G401.6 (cell line): ENCODE data around the gene SPARC.

Experiments
- FAIRE-seq: peaks from 2 replicates; lab custom pipeline; 2012; peaks lifted over from hg19 to GRCh38; lab: Jason Lieb, UNC

The SPARC gene

DNA sequence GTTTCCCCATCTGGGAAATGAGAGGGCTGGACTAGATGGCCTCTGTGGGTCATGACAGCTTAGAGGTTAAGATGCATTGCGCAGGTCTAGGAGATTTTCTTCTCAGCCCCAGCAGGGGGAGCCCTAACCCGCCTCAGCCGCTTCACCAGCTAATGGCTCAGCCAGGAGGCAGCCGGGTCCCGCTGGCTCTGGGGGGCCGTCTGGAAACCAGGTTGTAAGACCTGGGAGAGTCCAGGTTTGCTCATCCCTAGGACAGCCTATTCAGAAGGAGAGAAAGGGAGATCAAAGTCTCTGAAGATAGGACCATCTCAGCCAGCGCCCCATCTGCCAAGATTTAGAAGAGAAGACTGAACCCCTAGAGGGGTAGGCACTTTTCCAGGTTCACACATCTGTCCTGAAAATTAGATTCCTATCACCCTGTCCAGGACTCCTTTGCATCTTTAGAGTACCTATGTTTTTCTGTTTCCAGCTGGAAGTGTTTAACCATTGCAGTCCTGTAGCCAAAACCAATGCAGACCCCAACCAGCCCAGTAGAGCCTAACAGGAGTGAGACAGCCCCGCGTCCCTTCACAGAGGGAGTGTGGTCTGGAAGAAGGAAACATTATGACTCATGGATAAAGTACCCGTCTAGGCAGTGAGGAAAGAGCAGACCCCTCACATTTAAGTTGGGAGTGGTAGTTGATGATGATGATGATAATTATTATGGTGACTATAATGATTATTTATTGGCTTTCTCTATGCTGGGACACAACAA lies 27.5 kb downstream of the SPARC start:
- FAIRE-seq, result peak; percentile 59

DNA sequence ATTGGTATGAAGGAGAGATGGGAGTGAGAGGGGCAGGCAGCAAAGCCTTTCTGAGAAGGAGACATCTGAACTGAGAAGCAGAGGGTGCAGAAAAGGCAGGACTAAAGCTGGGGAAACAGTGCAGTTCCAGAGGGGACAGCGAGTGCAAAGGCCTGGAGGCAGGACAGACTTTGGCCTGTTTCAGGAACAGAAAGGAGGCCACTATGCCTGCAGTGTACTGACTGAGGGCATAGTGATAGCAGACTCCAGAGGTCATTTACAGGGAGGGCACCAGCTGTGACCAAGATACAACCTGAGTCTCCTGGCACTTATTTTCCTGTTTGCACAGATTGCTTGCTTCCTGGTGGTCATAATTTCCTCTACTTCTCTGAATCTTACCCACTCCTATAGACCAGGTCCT lies 29.6 kb downstream of the SPARC start:
- FAIRE-seq, result no peak

DNA sequence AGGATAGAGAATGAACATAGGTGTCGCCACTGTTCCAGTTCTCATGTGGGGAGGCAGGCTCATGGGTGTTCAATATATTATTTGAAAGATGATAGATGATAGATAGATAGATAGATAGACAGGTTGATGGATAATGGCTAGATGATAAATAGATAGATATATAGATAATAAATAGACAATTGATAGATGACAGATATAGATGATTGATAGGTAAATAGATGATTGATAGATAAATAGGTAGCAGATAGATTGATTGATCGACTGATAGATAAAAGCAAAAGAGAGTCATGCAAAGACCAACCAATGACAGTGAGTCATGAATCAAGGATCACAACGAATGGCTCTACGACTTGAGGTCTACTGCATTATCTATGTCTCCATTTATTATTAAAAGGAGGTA lies 30.4 kb downstream of the SPARC start:
- FAIRE-seq, result no peak

DNA sequence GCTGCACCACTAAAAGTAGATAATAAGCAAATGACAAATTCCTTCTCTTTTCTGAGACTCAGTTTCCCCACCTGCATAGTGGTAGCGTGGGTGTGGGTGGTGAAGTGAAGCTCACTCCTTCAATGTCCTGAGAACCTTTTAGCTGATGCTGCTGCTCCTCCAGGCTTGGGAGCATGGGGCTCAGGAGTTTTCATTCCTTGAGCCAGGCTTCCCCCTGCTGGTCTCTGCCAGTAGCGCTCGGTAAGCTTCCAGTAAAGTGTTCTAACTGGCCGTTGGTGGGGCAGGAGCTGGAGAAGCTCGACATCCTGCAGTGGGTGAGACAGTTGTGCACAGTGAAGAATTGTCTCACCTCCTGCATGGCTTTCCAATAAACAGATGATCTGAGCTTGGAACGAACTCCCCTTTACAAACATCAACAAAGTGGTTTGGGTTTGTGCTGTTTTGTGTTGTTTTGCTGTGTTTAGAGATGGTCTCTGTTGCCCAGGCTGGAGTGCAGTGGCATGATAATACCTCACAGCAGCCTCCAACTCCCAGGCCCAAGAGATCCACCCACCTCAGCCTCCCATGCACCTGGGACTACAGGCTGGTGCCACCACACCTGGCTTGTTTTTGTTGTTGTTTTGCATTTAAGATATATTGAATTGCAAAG lies 34.6 kb downstream of the SPARC start:
- FAIRE-seq, result peak; percentile 78

DNA sequence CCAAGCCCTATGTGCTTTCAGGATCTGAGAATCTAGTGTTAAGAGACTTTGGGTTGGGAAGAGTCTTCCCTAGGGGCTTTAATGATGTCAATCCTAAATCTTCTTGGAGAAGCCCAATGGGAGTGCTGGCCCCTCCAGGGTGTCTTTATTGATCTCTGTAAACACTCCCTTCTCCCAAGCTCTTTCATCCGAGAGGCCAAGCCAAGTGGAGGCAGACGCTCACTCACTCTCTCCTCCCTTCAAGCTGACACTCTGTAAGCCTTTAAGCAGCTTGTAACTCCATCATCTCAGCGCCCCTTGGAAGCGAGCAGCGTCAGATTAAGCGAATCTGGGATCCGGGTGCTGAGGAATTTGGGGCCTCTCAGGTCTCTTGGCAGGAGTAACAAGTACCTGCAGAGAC lies 37.7 kb downstream of the SPARC start:
- FAIRE-seq, result no peak

DNA sequence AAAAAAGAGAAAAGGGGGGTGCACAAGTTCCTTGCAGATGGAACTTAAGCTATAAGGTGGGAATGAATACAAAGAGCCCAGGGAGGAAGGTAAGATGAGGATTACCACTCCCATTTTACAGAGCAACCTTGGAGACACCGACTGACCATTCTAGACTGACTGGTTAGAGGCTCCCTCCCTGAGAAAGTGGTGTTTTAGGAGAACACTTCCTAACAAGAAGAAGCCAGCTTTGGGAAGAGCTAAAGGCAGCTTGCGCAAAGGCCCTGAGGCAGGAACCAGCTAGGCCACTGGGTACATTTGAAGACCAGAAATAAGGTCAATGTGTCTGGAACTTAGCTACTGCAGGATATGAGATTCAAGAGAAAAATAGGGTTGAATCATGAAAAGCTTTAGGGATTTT lies 38.6 kb downstream of the SPARC start:
- no peak for FAIRE-seq

DNA sequence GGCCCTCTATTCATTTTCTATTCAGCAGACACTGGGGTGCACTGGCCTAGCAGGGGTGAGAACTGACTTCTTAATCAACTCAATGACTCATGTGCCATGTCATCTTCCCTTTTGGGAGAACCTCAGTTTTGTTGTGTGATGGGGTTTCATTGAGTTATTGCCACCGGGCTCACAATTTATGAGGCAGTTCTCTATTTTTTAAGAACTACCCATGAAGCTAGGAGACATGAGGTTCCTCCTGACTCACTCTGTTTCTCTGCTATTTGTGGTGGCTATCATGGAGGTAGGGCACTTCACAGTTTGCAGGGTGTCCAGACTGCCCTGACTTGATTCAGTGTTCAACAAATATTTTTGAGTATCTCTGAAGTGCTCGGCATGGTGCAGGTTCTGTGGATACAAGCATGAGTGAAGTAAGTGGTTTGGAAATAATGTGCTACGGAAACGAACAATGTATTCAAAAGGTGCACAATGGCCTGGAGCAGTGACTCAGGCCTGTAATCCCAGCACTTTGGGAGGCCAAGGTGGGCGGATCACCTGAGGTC lies 39.3 kb downstream of the SPARC start:
- FAIRE-seq, result no peak

DNA sequence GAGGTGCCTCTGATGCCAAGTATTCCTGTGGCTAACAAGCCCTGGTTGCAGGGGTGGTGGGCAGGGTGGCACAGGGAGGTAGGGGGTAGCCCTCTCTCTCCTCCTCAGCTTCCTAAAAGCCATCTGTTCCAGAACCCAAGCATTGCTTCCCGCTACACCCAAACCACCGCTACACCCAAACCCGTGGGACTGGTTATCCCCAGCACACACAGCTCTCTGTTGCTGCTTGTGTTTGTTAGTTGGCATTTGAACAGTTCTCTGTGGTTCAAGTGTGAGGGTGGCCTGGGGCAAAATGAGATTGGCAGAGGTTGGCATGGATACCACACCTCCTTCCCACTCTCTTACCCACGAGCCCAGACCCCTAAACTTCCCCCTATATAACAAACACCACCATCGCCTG lies 40.4 kb downstream of the SPARC start:
- FAIRE-seq, result no peak

DNA sequence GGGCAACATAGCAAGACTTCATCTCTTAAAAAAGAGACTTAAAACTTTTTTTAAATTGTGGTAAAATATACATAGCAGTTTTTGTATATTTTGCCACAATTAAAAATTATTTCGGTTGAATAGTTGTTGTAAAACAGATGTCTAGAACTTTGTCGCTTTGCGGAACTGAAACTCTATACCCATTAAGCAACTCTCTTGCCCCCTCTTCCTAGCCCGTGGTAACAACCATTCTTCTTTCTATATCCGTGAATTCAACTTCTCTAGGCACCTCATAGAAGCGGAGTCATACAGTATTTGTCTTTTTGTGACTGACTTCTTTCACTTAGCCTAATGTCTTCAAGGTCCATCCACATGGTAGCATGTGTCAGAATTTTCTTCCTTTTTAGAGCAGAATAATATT lies 43.3 kb downstream of the SPARC start:
- no peak for FAIRE-seq

DNA sequence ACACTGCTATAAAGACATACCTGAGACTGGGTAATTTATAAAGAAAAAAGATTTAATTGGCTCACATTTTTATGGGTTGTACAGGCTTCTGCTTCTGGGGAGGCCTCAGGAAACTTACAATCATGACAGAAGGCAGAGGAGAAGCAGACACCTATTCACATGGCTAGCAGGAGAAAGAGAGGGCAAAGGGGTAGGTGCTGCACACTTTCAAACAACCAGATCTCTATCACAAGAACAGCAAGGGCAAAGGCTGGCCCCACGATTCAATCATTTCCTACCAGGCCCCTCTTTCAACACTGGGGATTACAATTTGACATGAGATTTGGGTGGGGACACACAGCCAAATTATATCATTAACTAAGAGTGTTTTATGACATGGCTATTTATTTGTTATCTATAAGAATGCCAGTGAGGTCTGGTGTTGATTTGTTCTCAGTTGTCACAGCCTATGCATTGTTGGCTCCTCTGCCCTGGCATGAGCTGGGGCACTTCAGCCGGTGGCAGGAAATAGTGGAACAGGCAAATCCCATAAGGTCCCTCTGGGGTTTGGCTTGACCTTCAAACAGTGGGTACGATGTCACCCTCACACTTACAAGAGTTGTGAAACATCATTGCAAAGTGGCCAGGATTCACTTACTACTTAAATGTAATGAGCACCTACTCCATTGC lies 44.1 kb downstream of the SPARC start:
- no peak for FAIRE-seq

DNA sequence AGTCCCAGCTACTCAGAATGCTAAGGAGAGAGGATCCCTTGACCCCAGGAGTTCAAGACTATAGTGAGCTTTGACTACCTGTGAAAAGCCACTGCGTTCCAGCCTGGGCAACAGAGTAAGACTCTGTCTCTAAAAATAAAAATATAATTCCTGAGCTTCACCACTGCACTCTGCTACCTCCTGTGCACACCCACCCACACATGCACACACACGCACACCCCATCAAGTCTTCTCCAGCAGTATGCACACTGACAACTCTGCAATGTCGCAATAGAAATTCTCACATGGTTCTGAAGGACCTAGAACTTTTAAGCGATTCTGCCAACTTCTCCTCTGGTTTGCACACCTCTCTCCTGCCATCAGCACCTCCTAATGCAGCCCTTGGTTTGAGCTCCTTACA lies 48.1 kb downstream of the SPARC start:
- FAIRE-seq, result no peak

DNA sequence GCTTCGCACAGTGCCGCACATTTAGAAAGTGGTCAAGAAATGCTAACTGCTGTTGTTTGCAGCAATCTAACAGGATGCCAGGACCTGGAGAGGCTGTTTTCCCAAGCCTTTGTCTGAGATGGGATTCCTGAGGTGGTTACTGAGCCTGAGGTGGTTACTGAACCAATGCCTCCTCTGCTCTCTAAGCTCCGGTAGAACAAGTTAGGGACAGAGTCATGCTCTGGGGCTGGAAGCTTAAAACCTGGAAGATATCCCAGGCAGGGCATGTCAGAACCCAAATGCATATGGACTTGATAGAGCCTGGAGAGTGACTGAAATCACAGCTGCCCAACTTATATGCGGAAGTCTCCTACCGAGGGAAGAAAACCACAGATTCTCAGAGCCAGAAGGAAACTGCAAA lies 49.0 kb downstream of the SPARC start:
- FAIRE-seq, result no peak

DNA sequence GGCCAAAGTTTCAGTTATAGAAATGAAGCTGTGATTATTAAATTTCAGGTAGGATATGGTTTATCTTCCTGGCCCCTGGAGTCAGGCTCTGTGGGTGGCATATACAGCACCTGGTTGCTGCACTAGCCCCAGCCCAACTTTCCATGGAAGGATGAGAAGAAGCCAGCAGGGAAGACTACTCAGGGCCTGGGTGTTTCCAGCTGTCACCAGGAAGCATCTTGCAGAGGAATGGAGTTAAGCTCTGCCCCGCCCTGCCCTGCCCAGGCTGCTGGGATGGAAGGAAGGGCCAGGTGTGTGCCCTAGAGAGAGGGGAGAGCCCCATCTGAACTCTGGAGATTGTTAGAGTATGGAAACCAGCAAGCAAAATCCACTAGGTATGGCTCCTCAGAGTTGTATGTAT lies 52.8 kb downstream of the SPARC start:
- FAIRE-seq, result no peak

DNA sequence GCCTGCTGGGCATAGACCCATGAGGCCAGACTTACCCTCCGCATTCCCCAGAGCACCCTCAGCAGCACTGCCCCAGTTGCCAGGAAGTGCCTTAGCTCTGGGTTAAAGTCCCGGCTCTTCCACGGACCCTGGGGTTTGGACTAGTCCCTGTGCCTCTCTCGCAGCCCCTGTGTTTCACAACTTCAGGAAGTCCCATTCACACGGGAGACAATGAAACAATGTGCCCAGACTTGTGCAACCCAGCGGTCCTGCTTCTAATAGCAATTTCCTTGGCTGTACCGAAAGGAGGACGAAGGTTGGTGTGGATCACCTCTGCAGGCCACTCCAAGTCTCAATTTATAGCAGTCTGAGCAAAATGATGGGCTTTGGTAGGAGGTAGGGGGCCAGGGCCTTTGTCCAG lies 53.8 kb downstream of the SPARC start:
- no peak for FAIRE-seq

DNA sequence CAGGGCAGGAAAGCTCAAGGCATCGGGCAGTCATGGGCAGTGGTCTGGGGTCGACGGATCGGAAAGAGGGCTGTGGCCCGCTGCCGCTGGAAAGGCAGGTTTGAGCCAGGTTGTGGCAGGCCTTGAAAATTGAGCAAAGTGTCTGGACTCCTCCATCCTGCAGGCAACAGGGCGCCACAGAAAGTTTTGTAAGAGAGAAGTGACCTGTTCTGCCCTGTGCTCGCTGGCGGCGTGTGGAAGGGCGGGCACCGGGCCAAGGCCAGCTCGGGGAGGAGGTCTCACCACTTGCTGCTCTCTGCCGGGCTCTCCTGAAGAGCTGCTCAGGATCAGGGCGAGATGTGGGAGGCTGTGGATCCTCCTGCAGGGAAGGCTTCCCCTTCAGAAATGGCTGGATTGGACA lies 54.2 kb downstream of the SPARC start:
- FAIRE-seq, result no peak

DNA sequence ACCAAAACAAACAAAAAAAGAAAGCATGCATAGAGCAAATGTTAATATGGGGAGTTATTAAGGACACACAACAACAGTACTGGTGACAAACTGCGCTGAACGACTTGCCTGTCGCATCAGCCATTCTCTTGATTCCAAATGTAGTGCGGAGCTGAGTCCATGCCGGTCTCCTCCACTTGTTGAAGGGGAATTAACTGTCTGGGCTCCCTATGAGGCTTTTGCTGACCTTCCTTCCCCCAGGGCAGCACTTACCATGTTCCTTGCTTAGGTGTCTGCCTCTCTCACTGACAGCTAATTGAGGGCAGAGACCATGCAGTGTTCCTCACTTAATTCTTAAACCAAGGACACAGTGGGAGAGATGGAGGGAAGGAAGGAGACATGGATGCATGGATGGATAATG lies 54.8 kb downstream of the SPARC start:
- no peak for FAIRE-seq

DNA sequence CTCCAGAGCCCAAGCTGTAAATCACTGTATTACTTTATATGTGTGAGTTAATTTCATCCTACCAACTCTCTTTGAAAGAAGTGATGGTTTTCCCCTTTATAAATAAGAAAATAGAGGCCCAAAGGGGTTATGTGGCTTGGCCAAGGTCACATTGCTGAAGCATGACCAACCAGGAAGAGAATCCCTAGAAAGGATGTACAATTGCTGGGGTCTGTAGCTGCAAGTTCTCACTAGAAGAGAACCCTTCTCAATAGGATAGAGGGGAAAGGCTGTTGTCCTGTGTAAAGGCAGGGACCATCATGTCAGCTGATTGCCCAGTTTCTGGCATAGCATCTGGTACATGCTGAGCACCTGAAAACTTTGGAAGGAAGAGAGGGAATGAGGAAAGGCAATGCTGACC lies 56.6 kb downstream of the SPARC start:
- FAIRE-seq, result no peak

DNA sequence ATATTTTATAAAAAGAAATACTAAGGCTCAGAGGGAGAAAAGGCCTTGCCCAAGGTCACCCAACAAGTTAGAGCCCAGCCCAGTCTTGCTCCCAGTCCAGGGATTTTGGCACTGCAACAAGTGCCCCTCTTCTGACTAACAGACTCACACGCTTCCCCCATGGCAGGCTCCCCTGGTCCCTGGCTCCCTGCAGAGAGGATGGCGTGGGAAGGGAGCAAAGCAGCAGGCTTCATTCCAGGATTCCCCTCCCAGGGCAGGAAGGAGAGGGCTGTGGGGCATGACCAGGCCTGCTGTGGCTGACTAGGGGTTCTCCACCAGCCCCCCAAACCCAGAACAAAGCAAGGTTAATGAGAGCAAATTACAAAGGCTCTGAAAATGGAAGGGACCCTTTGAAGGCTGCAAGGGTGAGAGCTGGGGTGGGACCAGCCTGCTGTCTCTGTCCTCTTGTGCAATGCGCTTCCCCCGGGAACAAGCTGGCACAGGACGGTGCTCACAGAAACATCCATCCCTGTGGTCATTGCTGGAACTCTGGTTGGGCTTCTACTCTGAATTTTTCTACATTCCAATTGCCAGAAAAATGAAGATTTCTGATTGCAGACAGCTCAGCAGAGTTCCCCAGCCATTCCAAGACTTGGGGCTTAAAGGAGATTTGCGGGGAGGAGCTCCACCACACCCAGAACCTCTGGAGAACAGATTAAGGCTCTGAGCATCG lies 58.4 kb downstream of the SPARC start:
- FAIRE-seq, result no peak

DNA sequence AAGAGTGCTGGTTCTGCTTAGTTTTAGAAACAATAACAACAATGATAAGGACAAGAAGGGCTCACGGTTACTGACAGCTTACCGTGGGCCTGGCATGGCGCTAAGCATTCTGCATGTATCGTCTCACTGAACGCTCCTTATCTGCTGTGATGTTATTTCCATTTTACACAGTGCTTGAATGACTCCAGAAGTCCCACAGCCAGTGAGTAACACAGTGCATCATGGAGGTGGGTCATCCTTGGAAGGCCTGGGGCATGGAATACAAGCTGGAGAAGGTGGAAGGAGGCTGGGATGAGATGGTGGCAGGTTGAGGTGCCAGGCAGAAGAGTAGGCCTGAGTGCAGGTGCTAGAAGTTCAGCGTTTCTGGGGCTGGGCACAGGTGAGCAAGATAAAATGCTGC lies 59.1 kb downstream of the SPARC start:
- no peak for FAIRE-seq

DNA sequence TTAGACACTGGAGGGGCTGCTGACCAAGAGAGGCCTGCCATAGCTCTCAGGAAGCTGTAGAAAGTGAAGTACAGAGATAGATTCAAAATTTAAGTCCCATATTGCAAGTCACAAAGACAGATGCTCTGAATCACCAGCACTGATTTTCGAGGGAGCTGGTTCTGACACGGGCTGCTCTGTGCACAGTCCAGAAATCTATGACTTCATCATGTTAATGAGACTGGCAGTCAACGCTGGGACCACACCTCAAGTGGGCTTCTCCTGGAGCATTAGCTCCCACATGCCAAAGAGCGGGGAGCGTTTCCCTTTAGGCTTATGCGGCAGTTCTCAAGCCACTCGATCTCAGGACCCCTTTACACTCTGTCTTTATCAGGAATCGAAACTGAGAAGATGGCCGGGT lies 61.4 kb downstream of the SPARC start:
- FAIRE-seq, result no peak

DNA sequence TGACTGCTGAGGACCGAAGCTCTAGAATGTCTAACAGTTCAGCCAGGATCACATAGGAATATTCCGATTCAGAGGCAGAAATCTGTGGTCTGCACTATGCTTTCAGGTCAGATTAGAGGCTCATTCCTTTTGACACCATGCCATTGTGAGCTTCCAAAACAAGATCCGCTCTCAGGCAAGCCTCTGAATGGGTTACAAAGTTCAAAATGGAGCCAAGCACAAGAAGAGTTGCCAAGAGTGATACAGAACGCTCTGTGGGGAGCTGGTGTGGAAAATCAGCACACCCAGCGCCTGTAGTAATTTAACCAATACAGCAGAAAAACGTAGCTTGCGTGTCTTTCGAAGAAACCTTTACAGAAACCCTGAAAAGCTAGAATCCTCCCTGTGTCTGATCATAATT lies 62.2 kb downstream of the SPARC start:
- no peak for FAIRE-seq

DNA sequence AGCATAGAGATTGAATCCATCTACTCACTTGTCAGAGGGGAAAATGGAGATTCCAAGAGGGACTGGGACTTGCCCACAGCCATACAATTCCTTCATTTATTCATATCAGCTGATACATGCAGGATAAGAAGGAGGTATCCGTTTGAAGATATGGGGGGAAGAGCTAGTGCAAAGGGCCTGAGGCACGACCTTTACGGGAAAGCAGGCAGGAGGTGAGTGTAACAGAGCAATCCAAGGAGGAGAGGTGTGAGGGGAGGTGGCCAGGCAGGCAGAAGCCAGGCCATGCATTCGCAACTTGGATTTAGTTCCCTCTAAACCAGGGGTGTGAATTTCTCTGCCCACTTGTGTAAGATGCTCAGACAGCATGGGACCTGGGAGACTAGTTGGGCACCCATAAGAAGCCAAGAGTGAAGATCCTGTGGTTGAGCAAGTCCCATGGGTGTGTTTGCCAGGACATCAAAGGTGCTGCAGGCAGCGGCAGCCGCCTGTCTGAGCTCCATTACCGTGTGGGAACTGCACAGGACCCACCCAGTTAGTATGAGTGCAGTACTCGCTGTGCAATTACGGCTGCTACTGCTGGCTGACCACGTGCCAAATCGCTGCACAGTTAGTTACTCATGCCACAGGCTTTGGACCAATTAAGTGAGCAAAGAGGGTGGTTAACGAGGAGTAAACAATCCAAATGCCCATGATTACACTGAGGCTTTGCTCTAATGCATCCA lies 64.2 kb downstream of the SPARC start:
- no peak for FAIRE-seq
